ENCODE measurements around the gene PDE4A.

DNA sequence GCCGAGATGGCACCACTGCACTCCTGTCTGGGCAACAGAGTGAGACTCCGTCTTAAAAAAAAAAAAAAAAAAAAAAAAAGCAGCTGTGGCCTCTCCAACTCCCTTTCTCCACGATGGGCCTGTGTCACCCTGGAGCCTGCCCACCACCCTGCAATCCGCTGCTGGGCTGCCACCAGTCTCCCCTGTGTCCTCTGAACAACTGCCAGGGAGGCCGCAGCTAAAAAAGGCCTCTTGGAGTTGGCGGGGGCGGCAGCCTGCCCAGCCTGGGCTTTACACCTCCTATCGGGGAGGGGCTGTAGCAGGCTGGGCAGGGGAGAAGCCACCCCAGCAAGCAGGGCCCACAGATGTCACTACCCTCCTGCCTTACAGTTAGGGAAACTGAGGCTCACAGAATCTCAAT lies 20.5 kb upstream of the PDE4A start:
- no peak for TF ChIP-seq YY1 (IDR thresholded peaks at IDR 0.05; ENCODE audit: insufficient read depth, insufficient read length)
- TF ChIP-seq SUZ12 (IDR thresholded peaks at IDR 0.05; ENCODE audit: extremely low read depth, insufficient read depth, insufficient read length), result no peak

Measured in NT2/D1 (cell line).